GM21825 (cell line): ENCODE data around the gene HSPA14.
"Not testable (repeated sequence)": the region's sequence is repeated elsewhere in the genome, so short reads cannot be mapped to it uniquely, and the experiment has no call there.

Experiments used
- ATAC-seq: cut with Tn5 transposase; IDR thresholded peaks from one replicate; pipeline ENCODE4 v1.9.1; 2021; ENCODE audit warnings: mild to moderate bottlenecking, moderate library complexity; ENCODE audit not compliant: unreplicated experiment

Gene HSPA14

GRCh38 chr10:14879928-14880193, 41.8 kb downstream of the HSPA14 start:
- ATAC-seq = no peak

- no peak for ATAC-seq
Observed at GRCh38 chr10:14880229-14880628, 42.1 kb downstream of the HSPA14 start.

GRCh38 chr10:14884082-14884481, 46.0 kb downstream of the HSPA14 start:
- no peak for ATAC-seq

- no peak for ATAC-seq
Observed at GRCh38 chr10:14889318-14889717, 51.2 kb downstream of the HSPA14 start.

GRCh38 chr10:14891151-14891550, 53.0 kb downstream of the HSPA14 start:
- ATAC-seq = no peak

- no peak for ATAC-seq
Observed at GRCh38 chr10:14904316-14904732, 66.2 kb downstream of the HSPA14 start.

- no peak for ATAC-seq
Observed at GRCh38 chr10:14904864-14905263, 66.8 kb downstream of the HSPA14 start.

- ATAC-seq = no peak
Observed at GRCh38 chr10:14905890-14906289, 67.8 kb downstream of the HSPA14 start.

GRCh38 chr10:14906765-14907164, 68.7 kb downstream of the HSPA14 start:
- no peak for ATAC-seq

GRCh38 chr10:14907591-14907990, 69.5 kb downstream of the HSPA14 start:
- not testable (repeated sequence) for ATAC-seq

- ATAC-seq = no peak
Observed at GRCh38 chr10:14909101-14909500, 71.0 kb downstream of the HSPA14 start.

GRCh38 chr10:14910953-14911352, 72.8 kb downstream of the HSPA14 start:
- no peak for ATAC-seq

GRCh38 chr10:14911801-14912200, 73.7 kb downstream of the HSPA14 start:
- ATAC-seq = no peak

GRCh38 chr10:14916600-14916999, 78.5 kb downstream of the HSPA14 start:
- no peak for ATAC-seq

GRCh38 chr10:14917827-14918226, 79.7 kb downstream of the HSPA14 start:
- no peak for ATAC-seq

- ATAC-seq = no peak
Observed at GRCh38 chr10:14918964-14919363, 80.9 kb downstream of the HSPA14 start.
